ENCODE results near the gene KLRK1.

DNA sequence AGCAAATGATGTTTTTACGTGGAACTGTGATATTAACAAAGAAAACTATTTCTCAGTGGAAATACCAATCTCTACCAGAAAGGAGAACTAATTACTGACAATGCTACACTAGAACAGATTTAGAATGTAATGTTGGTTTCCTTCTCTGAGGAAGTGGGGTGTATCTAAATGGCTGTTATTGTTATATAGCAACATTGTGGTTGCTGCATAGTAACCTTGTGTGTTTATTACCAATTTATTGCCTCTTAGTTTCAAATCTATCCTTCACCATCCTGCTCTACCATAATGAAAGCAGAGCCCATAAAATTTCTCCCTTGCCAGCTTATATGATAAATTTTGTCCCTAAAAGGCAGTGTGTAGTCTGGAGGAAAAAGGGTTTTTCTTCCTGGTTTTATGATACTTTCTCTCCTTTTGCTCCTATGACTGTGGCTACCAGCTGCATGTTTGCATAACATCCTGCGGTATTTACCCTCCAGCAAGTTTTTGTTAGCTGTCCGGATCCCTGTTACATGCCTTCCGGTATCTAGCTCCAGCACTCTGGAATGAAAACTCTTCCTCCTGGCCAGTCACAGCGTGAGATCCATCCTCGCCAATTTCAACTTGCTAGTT, 5.7 kb upstream of the KLRK1 start:
- TF ChIP-seq, protein P1, sequence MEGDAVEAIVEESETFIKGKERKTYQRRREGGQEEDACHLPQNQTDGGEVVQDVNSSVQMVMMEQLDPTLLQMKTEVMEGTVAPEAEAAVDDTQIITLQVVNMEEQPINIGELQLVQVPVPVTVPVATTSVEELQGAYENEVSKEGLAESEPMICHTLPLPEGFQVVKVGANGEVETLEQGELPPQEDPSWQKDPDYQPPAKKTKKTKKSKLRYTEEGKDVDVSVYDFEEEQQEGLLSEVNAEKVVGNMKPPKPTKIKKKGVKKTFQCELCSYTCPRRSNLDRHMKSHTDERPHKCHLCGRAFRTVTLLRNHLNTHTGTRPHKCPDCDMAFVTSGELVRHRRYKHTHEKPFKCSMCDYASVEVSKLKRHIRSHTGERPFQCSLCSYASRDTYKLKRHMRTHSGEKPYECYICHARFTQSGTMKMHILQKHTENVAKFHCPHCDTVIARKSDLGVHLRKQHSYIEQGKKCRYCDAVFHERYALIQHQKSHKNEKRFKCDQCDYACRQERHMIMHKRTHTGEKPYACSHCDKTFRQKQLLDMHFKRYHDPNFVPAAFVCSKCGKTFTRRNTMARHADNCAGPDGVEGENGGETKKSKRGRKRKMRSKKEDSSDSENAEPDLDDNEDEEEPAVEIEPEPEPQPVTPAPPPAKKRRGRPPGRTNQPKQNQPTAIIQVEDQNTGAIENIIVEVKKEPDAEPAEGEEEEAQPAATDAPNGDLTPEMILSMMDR (conservative IDR thresholded peaks at IDR 0.05; ENCODE audit: low read depth, low read length): no peak
- no peak for TF ChIP-seq EZH2phosphoT487 (IDR thresholded peaks at IDR 0.05; ENCODE audit: borderline replicate concordance, low read length)
- TF ChIP-seq EZH2 (IDR thresholded peaks at IDR 0.05; ENCODE audit: low read length, unreplicated experiment): no peak

Data from PC-3 (cell line).